HepG2 (cell line): ENCODE results near the gene AS3MT. TPM values are rescaled to one million over a fixed set of nuclear protein-coding genes. Genes with fewer than 3 reads are reported as not detected.

ENCODE experiments used
- ARNTL ChIP-seq: sonication (generic); formaldehyde crosslinking; IDR thresholded peaks from 2 replicates; pipeline ENCODE4 v1.4.0; 2020; ENCODE audit warnings: mild to moderate bottlenecking, missing genetic modification reagents
- BRCA1 ChIP-seq: sonication (generic); formaldehyde crosslinking; IDR thresholded peaks from 2 replicates; pipeline ENCODE4 v1.4.0; 2020; ENCODE audit warnings: missing genetic modification reagents
- CREB1 ChIP-seq, 2 experiments: fragments of 450-650 bp in 1 of 2; IDR thresholded peaks; 2 replicates each; pipeline ENCODE4 v1.6.1; 2016 to 2017; ENCODE audit warnings: control low read depth in 1 of 2, mild to moderate bottlenecking in 1 of 2, missing compliant biosample characterization in 1 of 2, missing genetic modification characterization in 1 of 2
- GTF3A ChIP-seq: sonication (generic); formaldehyde crosslinking; conservative IDR thresholded peaks from 2 replicates; pipeline ENCODE4 v1.4.0; 2020; ENCODE audit warnings: mild to moderate bottlenecking, missing genetic modification reagents
- HNF4A ChIP-seq: sonication (generic); formaldehyde crosslinking; IDR thresholded peaks from 2 replicates; pipeline ENCODE4 v1.4.0; 2020; ENCODE audit warnings: missing genetic modification reagents
- NCOA2 ChIP-seq: sonication (generic); formaldehyde crosslinking; IDR thresholded peaks from 2 replicates; pipeline ENCODE4 v1.8.0; 2022; ENCODE audit warnings: inconsistent platforms
- PHF21A ChIP-seq: sonication (generic); formaldehyde crosslinking; IDR thresholded peaks from 2 replicates; pipeline ENCODE4 v1.5.0; 2020; ENCODE audit warnings: mild to moderate bottlenecking, missing genetic modification reagents
- TEAD2 ChIP-seq: sonication (generic); formaldehyde crosslinking; IDR thresholded peaks from 2 replicates; pipeline ENCODE4 v1.9.0; 2021; ENCODE audit warnings: missing genetic modification reagents
- ZBTB42 ChIP-seq: sonication (generic); formaldehyde crosslinking; IDR thresholded peaks from 2 replicates; pipeline ENCODE4 v1.5.0; 2020; ENCODE audit warnings: mild to moderate bottlenecking, missing genetic modification reagents
- ZBTB7A ChIP-seq: sonication (generic); formaldehyde crosslinking; IDR thresholded peaks from 2 replicates; pipeline ENCODE4 v1.8.0; 2022; ENCODE audit warnings: mild to moderate bottlenecking, missing genetic modification reagents
- ZMYM2 ChIP-seq: sonication (generic); formaldehyde crosslinking; IDR thresholded peaks from 2 replicates; pipeline ENCODE4 v1.8.0; 2022; ENCODE audit warnings: mild to moderate bottlenecking, missing genetic modification reagents
- ZNF264 ChIP-seq: sonication (generic); formaldehyde crosslinking; IDR thresholded peaks from 2 replicates; pipeline ENCODE4 v1.4.0; 2020; ENCODE audit warnings: missing genetic modification reagents
- polyA plus RNA-seq, 8 experiments: library from polyadenylated mRNA; depleted of rRNA in 3 of 8; stranded (reverse) in 7 of 8; unstranded in 1 of 8; fragments of >200 nt; fragmentation: Illumina TruSeq in 4 of 8; extraction: Trizol in 4 of 8; gene quantifications; 2 replicates each; pipeline versions ENCODE4 v1.2.1 to v1.2.3, GENCODE V29; 2011 to 2016; ENCODE audit warnings: low read depth in 4 of 8, missing spikeins in 1 of 8, mixed read lengths in 1 of 8; ENCODE audit not compliant: insufficient read depth in 1 of 8
- total RNA-seq, 5 experiments: library from RNA; depleted of rRNA; stranded (reverse); fragments of >200 nt; fragmentation: Illumina TruSeq; extraction: Trizol; gene quantifications; 2 replicates each; pipeline ENCODE4 v1.2.3, GENCODE V29; 2016; ENCODE audit warnings: low read depth in 1 of 5
- TF ChIP-seq, protein P1 (sequence below): sonication (generic); formaldehyde crosslinking; IDR thresholded peaks from 2 replicates; pipeline ENCODE4 v1.8.1; 2022; ENCODE audit warnings: low read depth, mild to moderate bottlenecking, missing genetic modification reagents
- TF ChIP-seq, protein P2 (sequence below): IDR thresholded peaks from 2 replicates; pipeline ENCODE4 v1.6.1; 2016; ENCODE audit warnings: missing compliant biosample characterization, missing genetic modification reagents, borderline replicate concordance
- TF ChIP-seq, protein P3 (sequence below): sonication (generic); formaldehyde crosslinking; IDR thresholded peaks from 2 replicates; pipeline ENCODE4 v1.4.0; 2020; ENCODE audit warnings: mild to moderate bottlenecking, missing genetic modification reagents
- TF ChIP-seq, protein P4 (sequence below): sonication (generic); formaldehyde crosslinking; IDR thresholded peaks from 2 replicates; pipeline ENCODE4 v1.4.0; 2020; ENCODE audit warnings: missing genetic modification reagents, borderline replicate concordance
- TF ChIP-seq, protein P5 (sequence below): sonication (generic); formaldehyde crosslinking; IDR thresholded peaks from 2 replicates; pipeline ENCODE4 v1.4.0; 2020; ENCODE audit warnings: low read depth, mild to moderate bottlenecking, missing genetic modification reagents

AS3MT gene
- total and polyA plus RNA-seq, 2 of the 13 experiments (the other 11 are each of a cell fraction or from before 2014, with no cell fraction given), result 8.7 to 17.4 TPM

DNA sequence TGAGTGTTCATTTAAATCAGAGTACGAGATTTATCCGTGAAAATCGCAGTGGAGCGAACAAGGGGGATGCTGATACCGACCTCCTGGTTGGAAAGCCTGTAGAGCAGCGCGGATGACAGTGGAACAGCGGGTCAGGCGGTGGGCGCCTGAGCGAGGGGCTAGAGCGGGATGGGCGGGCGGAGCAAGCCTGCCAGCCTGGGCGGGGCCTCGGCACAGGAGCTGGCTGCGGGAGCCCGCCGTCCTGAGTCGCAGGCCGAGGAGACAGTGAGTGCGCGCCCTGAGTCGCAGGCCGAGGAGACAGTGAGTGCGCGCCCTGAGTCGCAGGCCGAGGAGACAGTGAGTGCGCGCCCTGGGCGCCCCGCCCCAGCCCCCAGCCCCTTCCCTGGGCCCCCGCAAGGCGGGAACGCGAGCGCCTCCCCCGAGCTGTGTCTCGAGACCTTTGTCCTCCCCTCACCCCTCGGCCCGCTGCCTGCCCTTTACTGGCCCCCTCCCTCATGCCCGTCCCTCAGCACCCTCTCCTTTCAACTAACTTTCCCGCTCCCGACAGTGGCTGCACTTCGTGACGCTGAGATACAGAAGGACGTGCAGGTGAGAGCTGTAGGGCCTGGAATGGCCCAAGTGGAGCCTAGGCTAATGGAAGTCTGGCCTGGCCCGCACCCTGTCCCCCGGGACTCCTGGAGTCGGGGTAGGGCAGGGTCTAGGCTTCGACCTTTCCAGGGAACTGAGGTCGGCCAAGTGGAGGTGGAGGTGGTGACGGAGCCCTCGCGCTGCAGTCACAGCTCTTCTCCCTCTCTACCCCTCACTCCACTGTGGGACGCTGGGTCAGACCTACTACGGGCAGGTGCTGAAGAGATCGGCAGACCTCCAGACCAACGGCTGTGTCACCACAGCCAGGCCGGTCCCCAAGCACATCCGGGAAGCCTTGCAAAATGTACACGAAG, at the start of gene AS3MT (continued):
- peak; percentile 73; the same call in 1 of the 2 replicates for TF ChIP-seq ZMYM2
- TF ChIP-seq GTF3A (CRISPR knock-in tag), result peak; percentile 12; the same call in 1 of the 2 replicates
- peak; percentile 69 for TF ChIP-seq HNF4A (CRISPR knock-in tag)
- TF ChIP-seq, protein P1, sequence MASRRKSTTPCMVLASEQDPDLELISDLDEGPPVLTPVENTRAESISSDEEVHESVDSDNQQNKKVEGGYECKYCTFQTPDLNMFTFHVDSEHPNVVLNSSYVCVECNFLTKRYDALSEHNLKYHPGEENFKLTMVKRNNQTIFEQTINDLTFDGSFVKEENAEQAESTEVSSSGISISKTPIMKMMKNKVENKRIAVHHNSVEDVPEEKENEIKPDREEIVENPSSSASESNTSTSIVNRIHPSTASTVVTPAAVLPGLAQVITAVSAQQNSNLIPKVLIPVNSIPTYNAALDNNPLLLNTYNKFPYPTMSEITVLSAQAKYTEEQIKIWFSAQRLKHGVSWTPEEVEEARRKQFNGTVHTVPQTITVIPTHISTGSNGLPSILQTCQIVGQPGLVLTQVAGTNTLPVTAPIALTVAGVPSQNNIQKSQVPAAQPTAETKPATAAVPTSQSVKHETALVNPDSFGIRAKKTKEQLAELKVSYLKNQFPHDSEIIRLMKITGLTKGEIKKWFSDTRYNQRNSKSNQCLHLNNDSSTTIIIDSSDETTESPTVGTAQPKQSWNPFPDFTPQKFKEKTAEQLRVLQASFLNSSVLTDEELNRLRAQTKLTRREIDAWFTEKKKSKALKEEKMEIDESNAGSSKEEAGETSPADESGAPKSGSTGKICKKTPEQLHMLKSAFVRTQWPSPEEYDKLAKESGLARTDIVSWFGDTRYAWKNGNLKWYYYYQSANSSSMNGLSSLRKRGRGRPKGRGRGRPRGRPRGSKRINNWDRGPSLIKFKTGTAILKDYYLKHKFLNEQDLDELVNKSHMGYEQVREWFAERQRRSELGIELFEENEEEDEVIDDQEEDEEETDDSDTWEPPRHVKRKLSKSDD (CRISPR knock-in tag), result 0 out of 2 replicates have a peak, but pooled peaks have one; percentile 29
- TF ChIP-seq, protein P2, sequence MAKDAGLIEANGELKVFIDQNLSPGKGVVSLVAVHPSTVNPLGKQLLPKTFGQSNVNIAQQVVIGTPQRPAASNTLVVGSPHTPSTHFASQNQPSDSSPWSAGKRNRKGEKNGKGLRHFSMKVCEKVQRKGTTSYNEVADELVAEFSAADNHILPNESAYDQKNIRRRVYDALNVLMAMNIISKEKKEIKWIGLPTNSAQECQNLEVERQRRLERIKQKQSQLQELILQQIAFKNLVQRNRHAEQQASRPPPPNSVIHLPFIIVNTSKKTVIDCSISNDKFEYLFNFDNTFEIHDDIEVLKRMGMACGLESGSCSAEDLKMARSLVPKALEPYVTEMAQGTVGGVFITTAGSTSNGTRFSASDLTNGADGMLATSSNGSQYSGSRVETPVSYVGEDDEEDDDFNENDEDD (CRISPR knock-in tag), result peak; percentile 73
- TF ChIP-seq, protein P3, sequence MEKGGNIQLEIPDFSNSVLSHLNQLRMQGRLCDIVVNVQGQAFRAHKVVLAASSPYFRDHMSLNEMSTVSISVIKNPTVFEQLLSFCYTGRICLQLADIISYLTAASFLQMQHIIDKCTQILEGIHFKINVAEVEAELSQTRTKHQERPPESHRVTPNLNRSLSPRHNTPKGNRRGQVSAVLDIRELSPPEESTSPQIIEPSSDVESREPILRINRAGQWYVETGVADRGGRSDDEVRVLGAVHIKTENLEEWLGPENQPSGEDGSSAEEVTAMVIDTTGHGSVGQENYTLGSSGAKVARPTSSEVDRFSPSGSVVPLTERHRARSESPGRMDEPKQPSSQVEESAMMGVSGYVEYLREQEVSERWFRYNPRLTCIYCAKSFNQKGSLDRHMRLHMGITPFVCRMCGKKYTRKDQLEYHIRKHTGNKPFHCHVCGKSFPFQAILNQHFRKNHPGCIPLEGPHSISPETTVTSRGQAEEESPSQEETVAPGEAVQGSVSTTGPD (CRISPR knock-in tag), result 0 out of 2 replicates have a peak, but pooled peaks have one; percentile 40
- TF ChIP-seq ZBTB7A (CRISPR knock-in tag), result peak; percentile 6; the same call in 1 of the 2 replicates
- TF ChIP-seq BRCA1 (CRISPR knock-in tag), result peak; percentile 83; the same call in 1 of the 2 replicates
- TF ChIP-seq PHF21A (CRISPR knock-in tag), result no peak
- TF ChIP-seq, protein P4, sequence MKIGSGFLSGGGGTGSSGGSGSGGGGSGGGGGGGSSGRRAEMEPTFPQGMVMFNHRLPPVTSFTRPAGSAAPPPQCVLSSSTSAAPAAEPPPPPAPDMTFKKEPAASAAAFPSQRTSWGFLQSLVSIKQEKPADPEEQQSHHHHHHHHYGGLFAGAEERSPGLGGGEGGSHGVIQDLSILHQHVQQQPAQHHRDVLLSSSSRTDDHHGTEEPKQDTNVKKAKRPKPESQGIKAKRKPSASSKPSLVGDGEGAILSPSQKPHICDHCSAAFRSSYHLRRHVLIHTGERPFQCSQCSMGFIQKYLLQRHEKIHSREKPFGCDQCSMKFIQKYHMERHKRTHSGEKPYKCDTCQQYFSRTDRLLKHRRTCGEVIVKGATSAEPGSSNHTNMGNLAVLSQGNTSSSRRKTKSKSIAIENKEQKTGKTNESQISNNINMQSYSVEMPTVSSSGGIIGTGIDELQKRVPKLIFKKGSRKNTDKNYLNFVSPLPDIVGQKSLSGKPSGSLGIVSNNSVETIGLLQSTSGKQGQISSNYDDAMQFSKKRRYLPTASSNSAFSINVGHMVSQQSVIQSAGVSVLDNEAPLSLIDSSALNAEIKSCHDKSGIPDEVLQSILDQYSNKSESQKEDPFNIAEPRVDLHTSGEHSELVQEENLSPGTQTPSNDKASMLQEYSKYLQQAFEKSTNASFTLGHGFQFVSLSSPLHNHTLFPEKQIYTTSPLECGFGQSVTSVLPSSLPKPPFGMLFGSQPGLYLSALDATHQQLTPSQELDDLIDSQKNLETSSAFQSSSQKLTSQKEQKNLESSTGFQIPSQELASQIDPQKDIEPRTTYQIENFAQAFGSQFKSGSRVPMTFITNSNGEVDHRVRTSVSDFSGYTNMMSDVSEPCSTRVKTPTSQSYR, result peak; percentile 6; the same call in 1 of the 2 replicates
- TF ChIP-seq CREB1 (IDR thresholded peaks at IDR 0.05), result no peak
- TF ChIP-seq CREB1 (CRISPR knock-in tag; IDR thresholded peaks at IDR 0.05), result no peak
- peak; percentile 67; the same call in 1 of the 2 replicates for TF ChIP-seq ARNTL
- peak; percentile 82 for TF ChIP-seq ZBTB42 (CRISPR knock-in tag)
- TF ChIP-seq, protein P5, sequence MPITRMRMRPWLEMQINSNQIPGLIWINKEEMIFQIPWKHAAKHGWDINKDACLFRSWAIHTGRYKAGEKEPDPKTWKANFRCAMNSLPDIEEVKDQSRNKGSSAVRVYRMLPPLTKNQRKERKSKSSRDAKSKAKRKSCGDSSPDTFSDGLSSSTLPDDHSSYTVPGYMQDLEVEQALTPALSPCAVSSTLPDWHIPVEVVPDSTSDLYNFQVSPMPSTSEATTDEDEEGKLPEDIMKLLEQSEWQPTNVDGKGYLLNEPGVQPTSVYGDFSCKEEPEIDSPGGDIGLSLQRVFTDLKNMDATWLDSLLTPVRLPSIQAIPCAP, result no peak
- TF ChIP-seq NCOA2 (CRISPR knock-in tag), result no peak
- peak; percentile 26; the same call in 1 of the 2 replicates for TF ChIP-seq ZNF264 (CRISPR knock-in tag)
- 0 out of 2 replicates have a peak, but pooled peaks have one; percentile 52 for TF ChIP-seq TEAD2
